ENCODE results near the gene ELF1.
"Not testable (repeated sequence)": the region's sequence is repeated elsewhere in the genome, so short reads cannot be mapped to it uniquely, and the experiment has no call there.

Gene ELF1

DNA sequence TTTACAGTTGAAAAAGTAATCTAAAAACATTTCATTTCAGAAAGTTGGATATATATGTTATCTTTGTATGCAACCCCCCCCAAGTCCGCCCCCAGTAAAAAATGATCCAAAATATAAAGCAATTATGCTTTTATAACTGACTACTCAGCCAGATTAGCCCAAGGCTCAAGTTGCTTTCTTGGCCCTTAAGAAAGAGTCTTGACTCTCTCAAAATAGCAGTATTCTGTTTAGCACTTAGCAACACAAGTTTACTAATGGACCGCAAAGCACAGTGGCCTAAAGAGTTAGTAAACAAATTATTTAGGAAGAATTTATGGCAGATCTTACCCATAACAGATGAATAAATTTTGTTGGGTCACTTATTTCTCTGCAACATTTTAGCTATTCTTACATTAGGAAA is 86.9 kb downstream of the ELF1 start:
- DNase-seq (ENCODE audit: low spot score) = no peak

DNA sequence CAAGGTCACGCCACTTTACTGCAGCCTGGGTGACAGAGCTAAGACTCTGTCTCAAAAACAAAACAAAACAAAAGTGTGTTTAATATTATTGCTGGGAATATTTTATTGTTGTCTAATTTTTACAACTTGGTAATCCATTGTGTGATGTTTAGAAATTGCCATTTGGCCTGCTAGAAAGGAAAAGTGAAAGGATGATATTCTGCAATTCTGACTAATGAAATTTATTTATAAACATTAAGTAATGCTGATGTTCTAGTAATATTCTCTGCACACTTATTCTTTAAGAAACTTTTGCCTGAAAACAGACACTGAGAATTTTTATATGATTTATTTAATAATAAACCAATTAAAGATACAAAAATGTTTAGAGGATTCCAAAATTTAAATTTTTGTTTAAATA is 87.4 kb downstream of the ELF1 start:
- no peak for DNase-seq (ENCODE audit: low spot score)

DNA sequence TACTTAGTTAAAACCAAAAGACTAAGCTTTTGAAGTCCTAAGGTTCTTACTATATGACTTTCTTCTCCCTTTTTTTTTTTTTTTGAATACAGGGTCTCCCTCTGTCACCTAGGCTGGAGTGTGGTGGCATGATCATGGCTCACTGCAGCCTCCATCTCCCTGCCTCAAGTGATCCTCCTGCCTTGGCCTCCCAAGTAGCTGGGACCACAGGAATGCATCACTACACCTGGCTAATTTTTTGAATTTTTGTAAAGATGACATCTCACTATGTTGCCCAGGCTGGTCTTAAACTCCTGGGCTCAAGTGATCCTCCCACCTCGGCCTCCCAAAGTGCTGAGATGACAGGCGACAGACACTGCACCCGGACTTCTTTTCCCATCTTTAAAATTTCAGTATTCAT is 89.2 kb downstream of the ELF1 start:
- DNase-seq (ENCODE audit: low spot score) = not testable (repeated sequence)

DNA sequence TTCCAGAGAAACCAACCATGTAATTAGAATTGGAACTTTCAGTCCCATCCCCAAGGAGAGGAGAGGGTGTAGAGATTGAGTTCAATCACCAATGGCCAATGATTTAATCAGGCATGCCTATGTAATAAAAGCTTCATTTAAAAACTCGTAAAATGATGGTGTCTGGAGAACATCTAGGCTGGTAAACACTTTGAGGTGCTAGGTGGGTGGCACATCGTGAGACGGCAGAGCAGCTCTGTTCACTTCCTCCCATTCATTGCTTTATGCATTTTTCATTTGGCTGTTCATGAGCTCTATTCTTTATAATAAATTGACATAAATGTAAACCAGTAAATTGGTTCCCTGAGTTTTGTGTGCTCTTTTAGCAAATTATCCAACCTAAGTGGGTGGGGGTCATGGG is 90.1 kb downstream of the ELF1 start:
- no peak for DNase-seq (ENCODE audit: low spot score)

DNA sequence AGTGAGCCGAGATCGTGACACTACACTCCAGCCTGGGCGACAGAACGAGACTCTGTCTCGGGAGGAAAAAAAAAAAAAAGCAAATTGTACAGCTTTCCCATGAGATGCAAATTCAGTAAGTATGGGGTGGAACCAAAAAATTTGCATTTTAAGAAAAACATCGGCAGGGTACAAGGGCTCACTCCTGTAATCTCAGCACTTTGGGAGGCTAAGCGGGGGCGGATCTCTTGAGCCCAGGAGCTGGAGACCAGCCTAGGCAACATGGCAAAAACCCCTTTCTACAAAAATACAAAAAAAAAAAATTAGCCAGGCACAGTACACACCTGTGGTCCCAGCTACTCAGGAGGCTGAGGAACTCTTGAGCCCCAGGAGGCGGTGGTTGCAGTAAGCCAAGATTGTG is 91.2 kb downstream of the ELF1 start:
- no peak for DNase-seq (ENCODE audit: low spot score)

DNA sequence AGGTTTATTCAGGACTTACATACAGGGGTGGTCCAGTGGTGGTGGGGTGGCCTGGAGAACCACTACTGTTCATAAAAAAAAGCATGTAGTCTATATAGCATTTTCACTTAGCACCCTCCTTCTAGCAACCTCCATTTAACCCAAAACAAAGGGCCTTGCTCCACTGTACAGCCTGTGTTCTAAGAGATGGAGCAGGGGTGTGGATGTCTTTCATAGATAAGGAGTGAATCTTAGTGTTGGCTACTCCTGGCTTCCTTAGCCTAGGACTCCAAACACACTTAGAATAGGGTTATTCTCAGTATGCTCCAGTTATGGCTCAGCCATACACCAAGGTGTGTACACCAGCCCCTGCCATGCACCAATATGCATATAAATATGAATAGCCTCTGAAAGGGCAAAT is 95.2 kb downstream of the ELF1 start:
- no peak for DNase-seq (ENCODE audit: low spot score)

DNA sequence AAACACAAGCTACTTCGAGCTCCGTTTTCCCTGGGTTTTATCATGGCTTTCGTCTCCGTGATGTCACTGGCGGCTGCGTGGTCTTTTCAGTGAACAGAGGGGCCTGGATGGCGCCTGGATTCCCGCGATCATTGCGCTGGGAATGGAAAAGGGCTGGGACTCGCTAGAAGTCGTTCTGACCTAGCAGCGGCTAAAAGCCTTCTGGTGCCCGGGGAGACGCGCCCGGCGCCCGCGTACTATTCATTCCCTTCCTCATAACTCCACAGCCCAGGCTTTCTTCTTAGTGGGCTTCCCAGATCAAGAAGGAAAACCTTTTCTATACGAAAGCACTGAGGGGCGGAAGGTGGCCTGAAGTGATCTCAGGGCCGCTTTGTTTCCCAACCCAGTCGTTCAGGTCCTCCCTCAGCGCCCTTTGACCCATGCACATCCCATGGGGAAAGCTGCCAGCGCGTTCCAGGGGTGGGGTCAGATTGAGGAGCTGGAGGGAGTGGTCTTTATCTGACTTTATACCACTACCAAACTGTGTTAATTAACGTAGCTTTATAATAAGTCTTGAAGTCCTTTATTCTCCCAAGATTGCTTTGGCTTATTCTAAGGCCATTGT is 96.6 kb downstream of the ELF1 start:
- DNase-seq (ENCODE audit: low spot score) = peak; percentile 47

DNA sequence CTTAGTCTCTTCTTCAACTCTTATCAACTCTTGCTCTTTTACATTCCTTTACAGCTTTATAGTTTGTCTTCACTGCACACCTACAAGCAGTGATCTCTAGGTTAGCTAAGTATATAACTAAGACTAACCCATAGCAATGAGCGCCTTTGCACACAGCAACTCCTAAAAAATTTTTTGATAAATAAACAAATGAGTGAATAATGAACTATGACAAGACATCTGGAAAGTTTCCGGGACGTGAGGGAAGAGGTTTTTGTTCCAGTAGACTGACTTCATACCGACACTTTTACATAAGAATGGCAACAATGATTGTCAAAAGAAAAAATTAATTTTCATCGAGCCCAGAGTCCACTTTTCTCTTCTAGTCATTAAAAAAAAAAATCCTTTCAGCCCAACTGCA is 98.3 kb downstream of the ELF1 start:
- DNase-seq (ENCODE audit: low spot score) = no peak

DNA sequence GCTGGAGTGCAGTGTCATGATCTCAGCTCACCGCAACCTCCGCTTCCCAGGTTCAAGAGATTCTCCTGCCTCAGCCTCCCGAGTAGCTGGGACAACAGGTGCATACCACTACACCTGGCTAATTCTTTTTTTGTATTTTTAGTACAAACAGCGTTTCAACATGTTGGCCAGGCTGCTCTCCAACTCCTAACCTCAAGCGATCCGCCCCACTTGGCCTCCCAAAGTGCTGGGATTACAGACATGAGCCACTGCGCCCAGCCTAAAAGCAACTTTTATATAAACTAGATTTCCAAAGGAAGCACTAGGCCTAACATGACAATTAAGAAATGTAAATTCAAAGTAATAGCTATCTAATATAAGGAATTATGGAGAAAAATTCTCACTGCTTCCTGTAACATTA is 99.2 kb downstream of the ELF1 start:
- not testable (repeated sequence) for DNase-seq (ENCODE audit: low spot score)

DNA sequence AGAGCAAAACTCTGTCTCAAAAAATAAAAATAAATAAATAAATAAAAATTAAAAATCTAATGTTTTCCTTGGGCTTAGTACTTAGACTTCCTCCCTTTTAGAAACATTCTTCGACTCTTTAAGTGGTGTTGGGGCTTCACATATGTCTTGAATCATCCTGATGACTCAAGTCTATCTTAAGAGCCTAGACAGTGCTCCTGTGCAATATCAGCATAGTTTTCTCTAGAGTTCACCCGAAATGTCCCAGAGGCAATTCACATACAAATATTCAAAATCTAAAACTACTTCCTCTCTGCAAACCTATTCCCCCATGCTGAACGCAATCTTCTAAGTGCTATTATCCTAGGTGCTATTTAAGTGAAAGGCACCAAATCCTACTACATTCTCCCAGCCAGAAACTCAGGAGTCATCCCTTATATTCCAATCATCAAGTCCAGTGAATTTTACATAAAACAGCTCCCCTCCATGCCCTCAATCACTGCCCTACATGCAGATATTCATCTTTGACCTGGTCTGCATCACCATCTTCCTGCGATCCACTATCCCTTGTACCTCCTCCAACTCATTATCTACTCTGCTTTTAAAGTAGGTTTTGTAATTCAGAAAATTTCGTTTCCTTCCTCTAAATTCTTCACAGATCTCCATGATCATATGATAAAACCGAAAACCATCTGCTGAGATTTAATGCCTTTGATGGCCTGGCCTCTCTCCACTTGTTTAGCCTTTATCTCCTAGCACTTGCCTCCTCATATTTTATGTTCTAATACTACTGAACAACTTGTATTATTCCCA is 102.7 kb downstream of the ELF1 start:
- DNase-seq (ENCODE audit: low spot score) = no peak

DNA sequence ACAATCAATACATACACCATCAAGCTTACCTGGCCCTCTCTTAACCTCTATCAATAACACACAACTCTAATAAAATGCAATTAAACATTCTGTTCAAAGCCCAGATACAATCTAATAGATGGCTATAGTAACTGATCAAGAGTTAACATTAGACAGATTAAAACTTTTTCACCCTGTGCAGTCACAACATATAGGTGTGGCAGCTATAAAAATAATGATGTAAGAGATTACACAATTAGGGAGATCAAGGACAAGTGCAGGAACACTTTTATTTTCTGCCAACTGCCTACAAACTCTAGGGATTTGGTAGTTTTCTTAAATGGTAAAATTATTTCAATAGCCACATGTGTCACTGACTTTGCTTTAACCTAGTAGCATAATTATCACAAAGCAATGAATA is 104.3 kb downstream of the ELF1 start:
- not testable (repeated sequence) for DNase-seq (ENCODE audit: low spot score)

DNA sequence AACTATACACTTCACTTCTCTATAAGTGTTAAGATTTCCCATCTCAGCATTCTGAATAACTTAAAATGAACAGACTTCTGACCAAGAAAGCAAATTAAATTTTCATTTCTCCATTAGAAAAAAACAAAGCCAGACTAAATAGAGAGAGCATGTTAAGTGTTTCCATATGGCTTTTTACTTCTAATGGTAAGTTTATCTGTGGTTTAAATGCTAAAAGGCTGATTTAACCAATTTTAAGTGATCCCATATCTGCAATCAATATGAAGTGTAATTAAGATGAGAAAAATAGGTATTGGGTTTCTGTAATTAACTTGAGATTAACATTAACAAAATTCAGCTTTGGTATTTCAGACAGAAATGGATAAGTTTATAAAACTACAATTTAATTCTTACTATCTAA is 107.8 kb downstream of the ELF1 start:
- DNase-seq (ENCODE audit: low spot score) = no peak

DNA sequence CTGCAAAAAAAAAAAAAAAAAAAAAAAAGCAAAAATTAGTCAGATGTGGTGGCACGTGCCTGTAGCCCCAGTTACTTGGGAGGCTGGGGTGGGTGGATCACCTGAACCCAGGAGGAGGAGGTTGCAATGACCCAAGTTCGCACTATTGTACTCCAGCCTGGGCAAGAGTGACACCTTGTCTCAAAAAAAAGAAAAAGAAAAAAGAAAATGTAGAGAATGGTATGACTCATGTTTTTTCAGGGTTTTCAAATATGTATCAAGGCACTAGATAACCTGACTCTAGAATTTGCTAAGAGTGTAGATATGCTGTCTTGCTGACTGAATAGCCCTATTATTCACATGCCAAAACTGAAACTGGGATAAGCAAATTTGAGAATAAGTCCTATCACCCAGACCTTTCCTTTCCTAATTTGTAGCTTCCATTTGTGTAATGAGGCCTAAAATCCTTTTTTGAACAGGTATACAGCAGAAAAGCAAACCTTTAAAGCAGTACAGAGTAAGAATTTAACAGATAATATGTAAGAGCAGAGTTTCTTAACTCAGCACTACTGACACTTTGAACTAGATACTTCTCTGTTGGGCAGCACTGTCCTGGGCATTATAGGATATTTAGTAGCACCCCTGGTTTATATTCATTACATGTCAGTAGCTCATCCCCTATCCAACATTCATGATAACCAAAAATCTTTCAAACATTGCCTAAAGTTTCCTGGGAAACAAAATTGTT is 108.6 kb downstream of the ELF1 start:
- no peak for DNase-seq (ENCODE audit: low spot score)

DNA sequence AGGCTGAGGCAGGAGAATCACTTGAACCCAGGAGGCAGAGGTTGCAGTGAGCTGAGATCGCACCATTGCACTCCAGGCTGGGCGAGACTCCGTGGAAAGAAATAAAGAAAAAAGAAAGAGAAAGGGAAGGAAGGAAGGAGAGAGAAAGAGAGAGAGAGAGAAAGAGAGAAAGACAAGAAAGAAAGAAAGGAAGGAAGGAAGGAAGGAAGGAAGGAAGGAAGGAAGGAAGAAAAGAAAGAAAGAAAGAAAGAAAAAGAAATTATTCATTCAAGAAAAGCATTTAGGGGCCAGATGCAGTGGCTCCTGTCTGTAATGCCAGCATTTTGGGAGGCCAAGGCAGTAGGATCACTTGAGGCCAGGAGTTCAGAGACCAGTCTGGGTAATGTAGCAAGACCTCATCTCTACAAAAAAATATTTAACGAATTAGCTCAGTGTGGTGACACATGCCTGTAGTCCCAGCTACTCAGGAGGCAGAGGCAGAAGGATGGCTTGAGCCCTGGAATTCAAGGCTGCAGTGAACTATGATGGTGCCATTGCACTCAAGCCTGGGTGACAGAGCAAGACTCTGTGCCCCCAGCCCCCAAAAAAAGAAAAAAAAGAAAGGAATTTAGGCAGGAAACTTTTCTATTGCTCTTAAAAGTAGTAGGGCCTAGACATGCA is 109.4 kb downstream of the ELF1 start:
- not testable (repeated sequence) for DNase-seq (ENCODE audit: low spot score)

DNA sequence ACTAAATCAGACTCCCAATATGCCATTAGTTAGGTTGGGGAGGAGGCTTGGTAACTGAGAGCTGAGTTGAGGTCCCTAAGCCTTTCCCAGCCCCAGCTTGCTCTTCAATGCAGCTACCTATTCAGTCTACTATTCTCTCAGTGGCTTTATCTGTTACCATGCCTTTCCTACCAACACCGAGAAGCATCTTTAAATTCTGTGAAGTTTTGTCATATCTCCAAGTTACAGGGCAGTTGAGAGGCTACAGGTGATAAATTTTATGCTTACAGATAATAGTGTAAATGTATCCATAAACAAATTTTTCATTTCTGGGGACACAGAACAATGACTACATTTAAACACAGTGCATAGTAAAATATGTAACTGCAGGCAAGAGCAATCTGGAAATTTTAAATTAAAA is 110.6 kb downstream of the ELF1 start:
- no peak for DNase-seq (ENCODE audit: low spot score)

DNA sequence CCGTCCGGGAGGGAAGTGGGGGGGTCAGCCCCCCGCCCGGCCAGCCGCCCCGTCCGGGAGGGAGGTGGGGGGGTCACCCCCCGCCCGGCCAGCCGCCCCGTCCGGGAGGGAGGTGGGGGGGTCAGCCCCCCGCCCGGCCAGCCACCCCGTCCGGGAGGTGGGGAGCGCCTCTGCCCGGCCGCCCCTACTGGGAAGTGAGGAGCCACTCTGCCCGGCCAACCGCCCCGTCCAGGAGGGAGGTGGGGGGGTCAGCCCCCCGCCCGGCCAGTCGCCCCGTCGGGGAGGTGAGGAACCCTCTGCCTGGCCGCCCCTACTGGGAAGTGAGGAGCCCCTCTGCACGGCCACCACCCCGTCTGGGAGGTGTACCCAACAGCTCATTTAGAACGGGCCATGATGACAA is 118.1 kb downstream of the ELF1 start:
- not testable (repeated sequence) for DNase-seq (ENCODE audit: low spot score)

DNA sequence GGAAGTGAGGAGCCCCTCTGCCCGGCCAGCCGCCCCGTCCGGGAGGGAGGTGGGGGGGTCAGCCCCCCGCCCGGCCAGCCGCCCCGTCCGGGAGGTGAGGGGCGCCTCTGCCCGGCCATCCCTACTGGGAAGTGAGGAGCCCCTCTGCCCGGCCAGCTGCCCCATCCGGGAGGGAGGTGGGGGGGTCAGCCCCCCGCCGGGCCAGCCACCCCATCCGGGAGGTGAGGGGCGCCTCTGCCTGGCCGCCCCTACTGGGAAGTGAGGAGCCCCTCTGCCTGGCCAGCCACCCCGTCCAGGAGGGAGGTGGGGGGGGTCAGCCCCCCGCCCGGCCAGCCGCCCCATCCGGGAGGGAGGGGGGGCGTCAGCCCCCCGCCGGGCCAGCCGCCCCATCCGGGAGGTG is 118.5 kb downstream of the ELF1 start:
- not testable (repeated sequence) for DNase-seq (ENCODE audit: low spot score)

DNA sequence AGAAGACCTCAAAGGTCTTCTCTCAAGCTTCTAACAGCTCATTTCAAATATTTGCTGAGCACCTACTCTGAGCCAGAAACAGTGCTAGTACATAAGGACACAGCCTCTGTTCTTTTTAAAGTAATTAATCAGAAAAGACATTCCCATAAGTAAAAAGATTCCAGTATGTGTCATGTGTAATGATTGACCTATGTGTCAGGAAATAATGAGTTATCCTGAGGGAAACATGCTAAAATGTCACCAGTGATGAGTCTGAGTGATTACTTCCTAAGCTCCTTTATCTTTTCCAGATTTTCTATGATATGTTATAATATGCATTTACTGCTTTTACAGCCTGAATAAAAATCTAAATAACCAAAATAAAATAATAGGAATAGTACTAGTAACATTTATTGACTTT is 122.1 kb downstream of the ELF1 start:
- DNase-seq (ENCODE audit: low spot score) = no peak

DNA sequence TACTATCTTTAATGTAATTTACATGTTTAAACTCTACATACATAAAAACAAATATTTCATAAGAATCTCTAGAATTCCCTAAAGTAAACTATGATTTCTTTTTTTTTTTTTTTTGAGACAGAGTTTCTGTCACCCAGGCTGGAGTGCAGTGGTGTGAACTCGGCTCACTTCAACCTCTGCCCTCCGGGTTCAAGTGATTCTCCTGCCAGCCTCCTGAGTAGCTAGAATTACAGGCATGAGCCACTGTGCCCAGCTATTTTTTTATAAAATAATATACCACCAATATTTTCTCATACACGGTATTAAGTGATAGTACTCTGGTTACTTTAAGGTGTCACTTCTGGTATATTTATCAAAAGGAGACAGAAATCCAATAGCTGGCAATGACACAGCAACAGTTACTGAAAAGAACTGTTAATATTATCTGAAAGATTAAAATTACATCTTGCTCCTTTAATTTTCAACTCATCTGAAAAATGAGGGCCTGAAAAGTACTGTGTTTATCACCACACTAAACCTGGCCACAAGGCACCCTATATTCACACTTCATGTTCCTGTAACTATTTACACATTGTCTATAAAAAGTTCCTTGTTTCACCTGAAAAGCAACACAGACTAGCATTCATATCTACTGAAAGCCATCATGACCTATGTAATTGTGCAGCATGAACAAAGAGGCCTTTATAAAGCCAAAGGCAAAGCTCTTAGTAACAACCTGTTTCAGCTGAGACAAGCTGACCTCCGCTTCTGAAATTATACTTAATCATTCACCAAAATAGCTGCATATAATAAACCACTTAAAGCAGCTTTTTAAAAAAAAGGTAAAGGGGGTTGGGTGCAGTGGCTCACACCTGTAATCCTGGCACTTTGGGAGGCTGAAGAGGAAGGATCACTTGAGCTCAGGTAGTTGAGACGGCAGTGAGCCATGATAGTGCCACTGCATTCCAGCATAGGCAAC is 123.6 kb downstream of the ELF1 start:
- DNase-seq (ENCODE audit: low spot score) = no peak

DNA sequence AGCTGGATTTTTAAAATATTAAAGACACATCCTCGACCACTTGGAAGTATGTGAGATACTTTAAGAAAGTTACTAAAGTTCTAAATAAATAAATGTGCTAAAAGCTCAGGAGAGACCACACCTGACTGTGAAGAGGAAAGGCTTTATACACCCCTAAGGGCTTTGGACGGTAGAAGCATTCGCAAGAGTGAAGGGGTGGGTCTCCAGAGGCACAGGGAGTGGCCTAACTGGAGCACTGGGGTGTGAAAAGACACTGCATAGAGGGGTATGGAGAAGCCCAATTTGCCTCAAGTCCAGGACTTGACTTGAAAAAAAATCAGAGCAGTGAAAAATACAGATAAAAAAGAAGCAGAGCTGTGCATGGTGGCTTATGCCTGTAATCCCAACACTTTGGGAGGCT is 125.5 kb downstream of the ELF1 start:
- not testable (repeated sequence) for DNase-seq (ENCODE audit: low spot score)

DNA sequence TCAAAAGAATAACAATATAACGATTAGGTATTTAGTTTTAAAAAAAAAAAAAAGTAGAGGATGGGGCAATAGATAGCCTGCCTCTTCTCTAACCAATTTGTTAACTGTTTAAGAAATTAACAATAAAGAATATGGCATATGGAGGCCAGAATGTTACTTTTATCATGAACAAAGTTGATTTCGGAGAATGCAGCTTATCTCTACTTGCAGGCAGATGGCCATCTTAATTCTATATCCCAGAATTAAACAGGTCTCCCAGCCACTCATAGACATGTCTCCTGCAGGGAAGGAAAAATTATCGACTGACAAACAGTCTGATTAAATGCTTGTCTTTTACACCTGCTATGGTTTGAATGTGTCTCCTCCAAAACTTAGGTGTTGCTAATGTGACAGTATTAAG is 133.1 kb downstream of the ELF1 start:
- no peak for DNase-seq (ENCODE audit: low spot score)

DNA sequence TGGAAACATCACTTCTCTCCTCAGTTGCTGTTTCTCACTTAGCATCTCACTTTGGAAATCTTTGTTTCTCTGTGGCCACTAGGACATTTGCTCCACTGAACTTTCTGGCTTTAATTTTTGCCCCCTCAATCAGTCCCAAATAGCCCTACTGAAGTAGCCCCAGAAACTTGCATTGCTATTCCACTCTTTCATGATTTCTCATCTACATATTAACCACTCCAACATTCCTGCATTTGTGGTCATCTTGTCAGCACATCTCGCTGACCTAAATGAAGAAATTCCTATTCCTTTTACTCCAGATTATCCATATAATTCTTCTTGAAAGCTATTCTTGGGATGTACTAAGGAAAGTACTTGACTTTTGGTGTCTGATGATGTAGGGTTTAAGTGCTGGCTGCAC is 134.9 kb downstream of the ELF1 start:
- not testable (repeated sequence) for DNase-seq (ENCODE audit: low spot score)

Measured in ecto neural progenitor cell (in vitro differentiated cells).